Vagina (tissue), 2 donors: Measurements from ENCODE around the gene LDLRAD3. TPM values are rescaled to one million over a fixed set of nuclear protein-coding genes. Genes with fewer than 3 reads are reported as not detected.

Experiments used
- DNase-seq, 2 donors: peaks; one replicate each; pipeline ENCODE4 v3.0.0-alpha.2; 2017; ENCODE audit errors: extremely low spot score in 2 of 2
- H3K27ac ChIP-seq: fragments of 200-600 bp; sonication (generic); one replicate; pipeline ENCODE4 v1.5.1; 2019
- H3K27me3 ChIP-seq: fragments of 200-600 bp; sonication (generic); one replicate; pipeline ENCODE4 v1.5.1; 2019
- H3K36me3 ChIP-seq, 2 donors: fragments of 200-600 bp; sonication (generic); one replicate each; pipeline ENCODE4 v1.5.1; 2017 to 2019
- H3K4me1 ChIP-seq: fragments of 200-600 bp; sonication (generic); one replicate; pipeline ENCODE4 v1.5.1; 2019
- H3K4me3 ChIP-seq, 2 donors: fragments of 200-600 bp; sonication (generic); 1 replicate in 1 of 2; 2 replicates in 1 of 2; pipeline ENCODE4 v1.5.1; 2016 to 2019
- H3K9me3 ChIP-seq: fragments of 200-600 bp; sonication (generic); one replicate; pipeline ENCODE4 v1.5.1; 2019
- CTCF ChIP-seq, 3 experiments: fragments of 450-650 bp in 2 of 3; fragments of 200-600 bp in 1 of 3; sonication (generic) in 1 of 3; IDR thresholded peaks; one replicate each; pipeline ENCODE4 v1.5.1; 2017 to 2019; ENCODE audit warnings: antibody characterized with exemption in 3 of 3, mild to moderate bottlenecking in 2 of 3, moderate library complexity in 2 of 3
- POLR2A ChIP-seq, 2 donors: fragments of 450-650 bp; IDR thresholded peaks; one replicate each; pipeline ENCODE4 v1.6.1; 2017; ENCODE audit warnings: antibody characterized with exemption in 2 of 2, mild to moderate bottlenecking in 2 of 2, moderate library complexity in 2 of 2
- POLR2AphosphoS5 ChIP-seq, 2 donors: sonication (generic); formaldehyde crosslinking; IDR thresholded peaks; one replicate each; pipeline ENCODE4 v1.9.0; 2017; ENCODE audit warnings: antibody characterized with exemption in 2 of 2, mild to moderate bottlenecking in 2 of 2, low read depth in 1 of 2; ENCODE audit not compliant: insufficient read depth in 1 of 2
- intact Hi-C: fragments of 100-400 bp; cut with DNase I; formaldehyde crosslinking; loops from one replicate; pipeline ENCODE4 v1.15.1; 2023
- total RNA-seq: library from RNA; depleted of rRNA; stranded (reverse); fragments of >200 nt; gene quantifications from one replicate; pipeline ENCODE4 v1.2.3, GENCODE V29; 2016

LDLRAD3 gene
- total RNA-seq, 1 donor from 2014 or later = 34.4 TPM

GRCh38 chr11:36162883-36163434, 219.1 kb downstream of the LDLRAD3 start:
- intact Hi-C loops = no loop called here
- no peak for TF ChIP-seq POLR2A (IDR thresholded peaks at IDR 0.05)
- no peak for TF ChIP-seq CTCF (IDR thresholded peaks at IDR 0.05)
- TF ChIP-seq POLR2AphosphoS5 (IDR thresholded peaks at IDR 0.05; ENCODE audit: insufficient read depth in 1 of 2, low read depth in 1 of 2) = no peak
- H3K36me3 ChIP-seq = no peaks in the 10 kb centered on the region
- no peak overlapping the region for H3K27ac ChIP-seq
- H3K4me3 ChIP-seq = no peak overlapping the region
- peak in 1 of 2 donors; percentile 40 for DNase-seq
- no peaks in the 10 kb centered on the region for H3K27me3 ChIP-seq
- no peaks in the 10 kb centered on the region for H3K9me3 ChIP-seq
- H3K4me1 ChIP-seq = no peaks in the 10 kb centered on the region

- Histone ChIP-seq H3K9me3 (no peaks in the 10 kb centered on the region), H3K36me3 (no peaks in the 10 kb centered on the region)
- TF ChIP-seq CTCF (IDR thresholded peaks at IDR 0.05) (no peak), POLR2AphosphoS5 (IDR thresholded peaks at IDR 0.05; ENCODE audit: insufficient read depth in 1 of 2, low read depth in 1 of 2) (no peak), POLR2A (IDR thresholded peaks at IDR 0.05) (no peak)
These were observed 220.8 kb downstream of the LDLRAD3 start for GRCh38 chr11:36164506-36165250.

DNA sequence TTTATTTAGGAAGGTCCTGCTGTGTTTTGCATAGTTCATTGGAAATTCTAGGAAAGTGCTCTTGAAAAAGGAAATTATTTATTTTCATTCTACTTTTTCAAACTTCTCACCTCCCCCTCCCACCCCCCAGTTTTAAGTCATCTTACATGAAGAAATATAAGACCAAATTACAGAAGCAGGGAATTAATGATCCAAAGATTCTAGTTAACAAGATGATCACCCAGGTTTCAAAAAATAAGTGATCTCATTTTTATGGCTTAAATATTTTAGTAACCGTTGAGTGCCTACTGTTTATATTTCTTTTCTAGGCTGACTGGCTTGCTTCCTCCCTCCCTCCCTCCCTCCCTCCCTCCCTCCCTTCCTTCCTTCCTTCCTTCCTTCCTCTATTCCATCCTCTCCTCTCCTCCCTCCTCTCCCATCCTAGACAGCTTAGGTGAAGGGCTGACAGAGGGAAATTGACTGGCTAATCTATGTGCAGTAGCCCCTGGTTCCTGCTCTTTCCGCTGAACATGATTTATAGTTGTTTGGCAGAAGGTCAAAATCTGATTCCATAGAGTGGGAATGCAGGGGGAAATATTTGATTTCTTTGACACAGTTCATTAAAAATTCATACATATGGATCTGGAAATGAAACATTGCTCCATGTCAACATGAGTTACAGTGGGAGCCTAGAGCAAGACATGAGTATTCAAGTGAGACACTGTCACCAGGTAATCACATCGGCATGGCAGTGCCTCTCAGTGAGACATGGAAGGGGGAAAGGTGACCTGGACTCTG, 221.9 kb downstream of the LDLRAD3 start:
- no peaks in the 10 kb centered on the region for H3K36me3 ChIP-seq
- no peaks in the 10 kb centered on the region for H3K27me3 ChIP-seq
- no peak overlapping the region for H3K27ac ChIP-seq
- H3K4me1 ChIP-seq = no peaks in the 10 kb centered on the region
- no peak overlapping the region for H3K4me3 ChIP-seq
- DNase-seq = peak in 1 of 2 donors; percentile 18
- H3K9me3 ChIP-seq = no peaks in the 10 kb centered on the region
- TF ChIP-seq POLR2A (IDR thresholded peaks at IDR 0.05) (no peak), POLR2AphosphoS5 (IDR thresholded peaks at IDR 0.05; ENCODE audit: insufficient read depth in 1 of 2, low read depth in 1 of 2) (no peak), CTCF (IDR thresholded peaks at IDR 0.05) (no peak)
- intact Hi-C loops = no loop called here

More at GRCh38 chr11:36164506-36165250, 220.8 kb downstream of the LDLRAD3 start:
- no peak for DNase-seq
- H3K4me3 ChIP-seq = no peak overlapping the region
- no peak overlapping the region for H3K27ac ChIP-seq
- H3K27me3 ChIP-seq = no peaks in the 10 kb centered on the region
- intact Hi-C loops = no loop called here
- H3K4me1 ChIP-seq = no peaks in the 10 kb centered on the region

DNA sequence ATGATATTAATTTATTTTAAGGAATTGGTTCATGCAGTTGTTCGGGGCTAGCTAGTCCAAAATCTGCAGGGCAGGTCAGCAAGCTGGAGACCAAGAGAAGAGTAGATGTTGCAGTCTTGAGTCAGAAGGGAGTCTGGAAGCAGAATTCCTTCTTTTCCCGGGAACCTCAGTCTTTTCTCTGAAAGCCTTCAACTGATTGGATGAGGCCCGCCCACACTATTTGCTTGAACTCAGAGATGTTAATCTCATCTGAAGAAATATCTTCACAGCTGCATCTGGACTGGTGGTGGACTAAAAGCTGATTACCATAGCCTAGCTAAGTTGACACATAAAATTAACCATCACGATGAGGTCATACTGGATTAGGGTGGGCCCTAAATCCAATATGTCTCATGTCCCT, 223.2 kb downstream of the LDLRAD3 start:
- no peaks in the 10 kb centered on the region for H3K9me3 ChIP-seq
- H3K27me3 ChIP-seq = no peaks in the 10 kb centered on the region
- no peak for DNase-seq
- H3K27ac ChIP-seq = no peak overlapping the region
- intact Hi-C loops = no loop called here
- H3K4me1 ChIP-seq = no peaks in the 10 kb centered on the region
- H3K4me3 ChIP-seq = no peak overlapping the region
- TF ChIP-seq POLR2AphosphoS5 (IDR thresholded peaks at IDR 0.05; ENCODE audit: insufficient read depth in 1 of 2, low read depth in 1 of 2) = no peak
- H3K36me3 ChIP-seq = no peaks in the 10 kb centered on the region

DNA sequence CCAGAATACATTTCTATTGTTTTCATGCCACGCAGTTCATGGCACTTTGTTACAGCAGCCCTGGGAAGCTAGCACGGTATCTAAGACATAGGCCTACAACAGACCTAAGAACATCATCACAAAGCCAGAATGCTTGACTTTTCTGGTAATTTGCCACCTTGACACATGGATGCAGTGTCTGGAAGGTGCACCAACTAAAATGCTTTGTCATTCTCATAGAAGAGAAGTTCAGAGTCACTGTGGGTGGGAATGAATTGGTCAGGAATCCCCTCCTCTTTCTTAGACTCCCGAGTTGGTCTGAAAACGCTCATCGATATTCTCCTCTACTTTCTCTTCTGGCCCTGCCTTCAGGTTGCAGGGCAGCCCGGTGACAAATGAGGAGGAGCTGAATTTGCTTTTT, 223.9 kb downstream of the LDLRAD3 start:
- Histone ChIP-seq H3K27ac (no peak overlapping the region), H3K4me3 (no peak overlapping the region), H3K4me1 (no peaks in the 10 kb centered on the region)

More for the DNA sequence above, 223.9 kb downstream of the LDLRAD3 start:
- no peak for DNase-seq
- H3K36me3 ChIP-seq = no peaks in the 10 kb centered on the region
- intact Hi-C loops = no loop called here
- no peaks in the 10 kb centered on the region for H3K9me3 ChIP-seq
- TF ChIP-seq POLR2A (IDR thresholded peaks at IDR 0.05) (no peak), POLR2AphosphoS5 (IDR thresholded peaks at IDR 0.05; ENCODE audit: insufficient read depth in 1 of 2, low read depth in 1 of 2) (no peak), CTCF (IDR thresholded peaks at IDR 0.05) (no peak)
- H3K27me3 ChIP-seq = no peaks in the 10 kb centered on the region
